ENCODE results near the gene MPV17.
"Not testable (repeated sequence)": the region's sequence is repeated elsewhere in the genome, so short reads cannot be mapped to it uniquely, and the experiment has no call there.

MPV17 gene

DNA sequence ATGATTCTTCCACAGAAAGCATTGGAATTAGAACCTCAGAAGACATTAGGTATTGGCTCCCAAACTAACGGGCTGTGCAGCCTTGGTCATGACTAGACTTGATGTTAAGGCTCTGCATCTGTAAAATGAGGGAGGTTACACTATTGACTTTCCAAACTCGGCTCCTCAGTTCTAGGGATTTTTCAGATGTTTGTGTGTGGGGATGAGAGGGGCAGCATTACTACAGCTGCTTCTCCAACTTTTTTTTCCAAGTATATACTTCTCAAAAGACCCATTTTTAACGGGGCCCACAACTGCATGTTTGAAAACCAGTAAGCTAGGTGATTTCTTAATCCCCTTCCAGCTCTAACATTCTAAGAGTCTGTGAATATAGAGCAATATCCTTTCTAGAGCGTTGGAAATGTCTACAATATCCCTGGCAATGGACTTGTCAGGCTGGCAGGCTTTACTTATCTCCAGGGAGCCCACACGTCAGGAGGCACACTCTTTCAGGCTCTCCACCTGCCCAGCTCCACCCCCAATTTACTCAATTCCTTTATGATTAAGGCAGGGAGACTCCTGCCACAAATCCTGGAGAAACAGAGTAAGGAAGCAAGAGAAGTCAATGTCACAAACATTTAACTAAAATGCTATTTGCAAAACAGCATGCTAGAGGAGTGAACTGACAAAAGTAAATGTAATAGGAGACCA is 844 bp upstream of the MPV17 start:
- DNase-seq = no peak

DNA sequence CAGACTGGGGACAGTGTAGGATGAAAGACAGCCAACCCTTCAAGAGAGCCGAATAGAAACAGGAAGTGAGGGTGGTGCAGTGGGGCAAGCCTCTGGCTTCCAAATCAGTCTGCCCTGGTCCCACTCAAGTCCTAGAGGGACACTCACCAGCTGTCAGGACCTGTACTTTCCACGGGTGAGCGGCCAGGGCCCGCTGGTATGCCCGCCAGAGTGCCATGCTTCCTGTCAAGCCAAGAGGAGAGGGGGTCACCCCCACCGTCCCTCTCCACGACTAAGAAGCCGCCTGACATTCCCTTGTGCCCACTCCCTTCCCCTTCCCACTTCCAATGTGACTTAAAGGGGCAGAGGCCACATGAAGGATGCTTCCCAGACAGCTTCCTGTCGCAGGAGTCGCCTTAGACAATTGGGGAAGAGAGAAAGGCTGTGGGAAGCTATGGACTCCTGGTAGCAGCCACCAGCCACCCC is 564 bp downstream of the MPV17 start:
- DNase-seq = peak in 2 of 56 donors; percentile 40

DNA sequence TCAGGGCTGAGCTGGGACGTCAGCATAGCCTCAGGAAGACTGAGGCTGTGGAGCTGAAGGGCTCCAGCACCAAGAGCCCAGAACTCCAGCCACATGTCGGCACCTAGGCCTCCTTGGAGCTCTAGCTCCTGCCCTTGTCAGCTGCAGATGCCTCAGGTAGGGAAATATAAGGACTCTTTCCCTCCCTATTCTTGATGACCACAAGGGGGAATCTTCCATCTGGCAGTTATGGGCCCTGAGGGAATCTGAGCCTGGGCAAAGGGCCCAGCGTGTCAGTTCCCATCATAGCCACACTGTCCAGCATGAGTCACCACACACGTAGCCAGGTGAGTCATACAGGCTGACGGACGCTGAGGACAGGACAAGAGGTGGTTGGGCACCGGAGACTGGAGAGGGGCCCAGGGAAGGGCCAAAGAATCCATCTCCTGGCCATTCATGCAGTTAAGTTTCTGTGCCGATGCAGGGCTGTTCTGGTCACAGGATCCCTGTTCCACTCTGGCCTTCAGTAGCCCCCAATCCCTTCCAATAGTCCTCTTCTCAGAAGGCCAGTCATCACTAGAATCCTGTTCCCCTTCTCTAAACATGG is 1.8 kb downstream of the MPV17 start:
- DNase-seq = no peak

DNA sequence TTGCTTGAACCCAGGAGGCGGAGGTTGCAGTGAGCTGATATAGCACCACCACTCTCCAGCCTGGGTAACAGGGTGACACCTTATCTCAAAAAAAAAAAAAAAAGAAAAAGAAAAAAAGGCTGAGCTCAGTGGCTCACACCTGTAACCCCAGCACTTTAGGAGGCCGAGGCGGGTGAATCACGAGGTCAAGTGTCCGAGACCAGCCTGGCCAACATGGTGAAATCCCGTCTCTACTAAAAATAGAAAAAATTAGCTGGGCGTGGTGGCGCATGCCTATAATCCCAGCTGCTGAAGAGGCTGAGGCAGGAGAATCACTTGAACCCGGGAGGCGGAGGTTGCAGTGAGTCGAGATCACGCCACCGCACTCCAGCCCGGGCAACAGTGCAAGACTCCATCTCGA is 3.1 kb downstream of the MPV17 start:
- not testable (repeated sequence) for DNase-seq

DNA sequence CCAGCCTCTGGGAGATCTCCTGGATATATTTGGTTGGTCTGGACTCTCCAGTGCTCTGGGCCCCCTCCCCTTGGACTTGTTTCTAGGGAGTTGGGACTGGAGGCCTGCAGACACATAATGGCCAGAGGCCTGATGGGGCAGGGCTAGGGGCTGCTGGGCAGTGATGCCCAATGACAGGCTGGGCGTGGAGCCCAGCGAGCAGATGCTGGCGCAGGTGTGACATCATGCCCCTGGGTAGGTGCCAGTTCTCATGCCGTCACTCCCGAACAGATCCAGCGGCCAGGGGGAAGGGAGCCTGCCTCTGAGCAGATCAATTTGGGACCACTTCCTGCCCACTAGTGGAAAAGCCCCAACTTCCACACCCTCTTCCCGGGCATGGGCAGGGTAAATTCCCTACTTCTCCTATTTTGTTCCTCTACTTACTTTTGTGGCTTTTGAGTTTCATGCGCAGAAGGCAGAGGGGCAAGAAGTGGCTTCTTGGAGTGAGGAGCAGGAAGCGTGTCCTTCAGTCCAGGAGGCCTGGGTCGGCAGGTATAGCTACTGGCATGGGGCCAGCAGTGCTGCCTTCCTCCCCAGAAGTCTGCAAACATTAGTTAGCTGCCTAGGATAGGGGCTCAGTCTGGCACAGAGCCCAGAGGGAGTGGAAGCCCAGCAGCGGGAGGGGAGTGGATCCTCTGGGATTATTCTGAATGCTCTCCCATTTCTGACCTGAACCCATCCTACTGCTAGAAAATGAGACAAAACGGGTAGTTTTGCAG is 6.1 kb downstream of the MPV17 start:
- peak in 41 of 56 donors; percentile 6 to 76 (median 40) for DNase-seq

DNA sequence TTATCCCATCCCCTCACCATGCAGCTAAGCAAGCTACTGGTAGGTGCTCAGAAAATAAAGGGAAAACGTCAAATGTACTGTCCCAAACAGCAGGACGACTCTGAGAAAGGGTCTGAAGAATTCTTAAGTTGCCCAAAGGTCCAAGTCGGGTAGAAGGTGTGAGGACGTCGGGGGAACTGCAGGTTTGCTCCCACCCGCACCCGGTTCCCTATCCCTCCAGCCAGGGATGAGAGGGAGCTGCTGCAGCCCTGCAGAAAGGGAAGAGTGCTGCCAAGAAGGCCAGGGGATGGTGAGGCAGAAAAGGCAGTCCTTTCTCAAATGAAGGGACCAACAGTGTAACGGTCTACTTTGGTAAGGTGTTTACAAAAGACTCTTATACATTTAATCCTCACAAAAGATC is 7.8 kb downstream of the MPV17 start:
- no peak for DNase-seq

DNA sequence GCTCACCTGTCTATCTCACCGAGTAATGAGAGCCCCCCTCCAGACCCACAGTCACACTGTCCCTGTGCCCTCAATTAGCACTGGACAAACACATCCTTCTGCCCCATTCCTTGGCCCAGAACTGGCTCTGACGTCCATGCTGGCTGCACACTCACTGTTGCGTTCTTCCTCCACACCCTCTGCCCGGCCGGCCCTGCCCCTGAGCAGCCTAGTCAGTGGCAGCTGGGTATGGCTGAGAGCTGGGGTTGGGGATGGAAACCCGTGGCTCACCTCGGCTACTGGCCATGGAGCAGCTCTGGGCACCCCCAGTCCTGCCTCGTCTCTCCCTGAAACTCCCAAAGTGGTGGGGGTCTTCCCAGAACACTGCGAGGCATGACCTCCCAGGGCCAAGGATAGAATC is 8.2 kb downstream of the MPV17 start:
- no peak for DNase-seq

DNA sequence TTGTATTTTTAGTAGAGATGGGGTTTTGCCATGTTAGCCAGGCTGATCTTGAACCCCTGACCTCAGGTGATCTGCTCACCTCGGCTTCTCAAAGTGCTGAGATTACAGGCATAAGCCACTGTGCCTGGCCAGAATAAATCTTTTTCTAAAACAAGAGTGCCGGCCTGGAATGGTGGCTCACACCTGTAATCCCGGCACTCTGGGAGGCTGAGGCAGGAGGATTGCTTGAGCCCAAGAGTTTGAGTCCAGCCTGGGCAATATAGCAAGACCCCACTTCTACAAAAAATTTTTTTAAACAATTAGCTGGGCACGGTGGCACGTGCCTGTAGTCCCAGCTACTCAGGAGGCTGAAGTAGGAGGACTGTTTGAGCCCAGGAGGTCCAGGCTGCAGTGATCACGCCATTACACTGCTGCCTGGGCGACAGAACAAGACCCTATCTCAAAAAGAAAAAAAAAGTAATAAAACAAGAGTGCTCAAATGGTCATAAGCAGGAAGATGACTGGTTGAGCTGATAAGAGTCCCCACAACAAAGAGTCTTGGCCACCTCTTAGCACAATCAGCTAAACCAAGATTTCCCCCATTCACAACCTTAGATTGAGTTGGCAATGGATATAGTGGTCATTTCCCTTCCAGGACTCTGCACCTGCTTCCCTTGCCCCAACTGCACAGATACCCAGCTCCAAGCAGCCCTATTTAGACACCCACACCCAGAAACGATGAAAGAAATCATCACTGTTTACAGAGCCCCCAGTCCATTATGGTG is 8.8 kb downstream of the MPV17 start:
- DNase-seq = no peak

DNA sequence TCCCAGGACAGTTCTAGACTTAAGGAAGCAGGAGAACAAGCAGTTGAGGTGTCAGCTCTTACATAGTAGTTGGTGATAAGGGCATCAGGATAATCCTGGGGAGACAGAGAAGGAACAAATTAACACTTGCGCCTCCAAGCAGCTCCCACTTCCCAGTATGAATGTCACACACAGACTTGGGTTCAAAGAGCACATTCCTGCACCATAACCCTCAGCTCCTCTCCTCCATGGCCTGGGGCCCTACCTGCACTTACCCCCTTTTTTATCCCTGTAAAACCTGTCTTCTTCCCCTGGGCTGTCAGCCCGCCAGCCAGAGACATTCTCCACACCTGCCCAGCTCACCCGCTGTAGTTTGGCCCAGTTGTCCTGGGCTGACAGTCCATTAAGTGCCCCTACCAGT is 10.7 kb downstream of the MPV17 start:
- DNase-seq = no peak

DNA sequence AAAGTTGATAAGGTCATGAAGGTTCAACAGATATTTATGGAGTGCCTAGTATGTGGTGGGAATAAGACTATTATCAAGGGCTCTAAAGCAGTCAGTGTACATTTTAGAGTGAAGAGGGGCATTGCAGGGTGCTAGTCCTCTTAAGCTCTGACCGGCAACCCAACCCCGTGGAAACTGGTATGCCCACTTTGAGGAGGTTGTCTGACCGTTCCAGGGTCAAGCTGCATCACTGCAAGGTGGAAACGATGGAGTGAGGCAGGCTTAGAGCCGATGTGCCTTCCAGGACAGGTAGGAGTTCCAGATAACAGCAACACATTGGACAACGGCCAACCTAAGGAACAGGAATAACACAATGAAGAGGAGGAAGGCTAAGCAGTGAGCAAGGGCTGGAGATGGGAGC is 13.2 kb downstream of the MPV17 start:
- no peak for DNase-seq

DNA sequence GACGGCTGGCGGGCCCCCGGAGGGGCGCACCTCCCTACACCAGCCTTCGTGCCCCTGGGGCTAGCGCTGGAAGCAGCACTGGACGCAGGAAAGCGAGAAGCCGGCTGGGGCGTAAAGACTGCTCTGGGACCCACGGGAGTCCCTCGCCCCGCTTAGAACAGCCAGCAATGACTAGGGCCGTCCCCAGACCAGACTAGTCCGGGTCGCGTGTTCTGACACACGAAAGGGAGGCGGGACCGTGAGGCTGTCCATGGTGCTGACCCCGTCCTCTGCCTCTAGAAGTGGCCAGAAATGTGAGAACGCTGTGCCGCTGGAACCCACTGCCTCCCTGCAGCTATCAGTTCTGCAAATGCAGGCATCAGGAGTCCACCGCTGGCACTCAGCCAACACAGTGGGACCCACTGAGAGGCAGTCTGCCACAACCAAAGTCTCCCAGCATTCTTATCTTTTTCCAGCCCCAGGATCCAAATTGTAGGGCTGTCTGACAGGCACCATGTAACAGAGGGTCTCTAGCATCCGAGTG is 14.5 kb downstream of the MPV17 start, which contains the start of gene UCN:
UCN (minus strand) TSS at position 87 of the 523 bp plus-strand sequence. CDS start 550 bp downstream, outside the sequence.
- DNase-seq = peak in 1 of 56 donors; percentile 14

DNA sequence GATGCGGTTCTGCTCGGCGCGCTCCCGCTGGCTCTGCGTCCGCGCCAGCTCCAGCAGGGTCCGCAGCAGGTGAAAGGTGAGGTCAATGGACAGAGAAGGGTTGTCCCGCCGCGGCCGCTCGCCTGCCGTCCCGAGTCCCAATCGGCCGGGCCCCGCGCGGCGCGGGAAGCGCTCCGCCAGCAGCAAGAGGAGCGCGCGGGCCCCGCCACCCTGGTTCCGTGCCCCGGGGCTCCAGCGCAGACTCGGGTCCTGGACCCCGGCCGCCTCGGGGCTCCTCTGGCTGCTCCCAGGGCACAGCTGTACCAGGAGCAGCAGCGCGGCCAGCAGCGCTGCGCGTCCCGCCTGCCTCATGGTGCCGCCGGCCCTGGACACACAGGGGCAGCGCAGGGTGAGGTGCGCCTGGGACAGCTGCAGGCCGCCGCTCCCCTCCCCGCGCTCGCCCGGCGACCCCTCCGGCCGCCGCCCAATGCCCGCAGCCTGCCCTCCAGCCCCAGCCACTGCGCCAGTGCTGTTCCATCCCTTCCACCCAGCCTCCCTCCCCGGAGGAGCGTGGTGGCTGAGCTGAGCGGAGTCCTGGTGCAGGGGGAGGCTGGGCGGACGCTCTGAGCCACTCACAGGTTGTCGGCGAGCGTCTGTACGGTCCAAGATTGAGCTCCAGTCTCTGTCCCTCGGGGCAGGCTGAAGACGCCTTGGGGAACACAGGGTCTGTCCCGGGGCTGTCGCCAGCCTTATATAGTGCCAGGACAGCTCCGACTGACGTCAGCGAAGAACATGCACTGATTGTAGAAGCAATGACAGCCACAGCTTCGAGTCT is 15.1 kb downstream of the MPV17 start:
- no peak for DNase-seq

DNA sequence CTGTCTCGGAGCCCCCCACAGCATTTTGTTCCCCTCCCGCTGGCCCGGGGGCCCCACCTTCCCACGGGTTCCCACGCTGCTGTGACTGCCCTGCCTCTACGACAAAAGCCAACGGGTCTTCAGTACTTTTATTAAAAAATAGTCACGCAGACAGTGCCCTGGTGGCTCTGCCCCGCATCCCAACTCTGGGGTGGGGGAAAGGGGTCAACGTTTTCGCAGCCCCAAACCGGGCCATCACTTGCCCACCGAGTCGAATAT is 15.7 kb downstream of the MPV17 start:
- DNase-seq = no peak

DNA sequence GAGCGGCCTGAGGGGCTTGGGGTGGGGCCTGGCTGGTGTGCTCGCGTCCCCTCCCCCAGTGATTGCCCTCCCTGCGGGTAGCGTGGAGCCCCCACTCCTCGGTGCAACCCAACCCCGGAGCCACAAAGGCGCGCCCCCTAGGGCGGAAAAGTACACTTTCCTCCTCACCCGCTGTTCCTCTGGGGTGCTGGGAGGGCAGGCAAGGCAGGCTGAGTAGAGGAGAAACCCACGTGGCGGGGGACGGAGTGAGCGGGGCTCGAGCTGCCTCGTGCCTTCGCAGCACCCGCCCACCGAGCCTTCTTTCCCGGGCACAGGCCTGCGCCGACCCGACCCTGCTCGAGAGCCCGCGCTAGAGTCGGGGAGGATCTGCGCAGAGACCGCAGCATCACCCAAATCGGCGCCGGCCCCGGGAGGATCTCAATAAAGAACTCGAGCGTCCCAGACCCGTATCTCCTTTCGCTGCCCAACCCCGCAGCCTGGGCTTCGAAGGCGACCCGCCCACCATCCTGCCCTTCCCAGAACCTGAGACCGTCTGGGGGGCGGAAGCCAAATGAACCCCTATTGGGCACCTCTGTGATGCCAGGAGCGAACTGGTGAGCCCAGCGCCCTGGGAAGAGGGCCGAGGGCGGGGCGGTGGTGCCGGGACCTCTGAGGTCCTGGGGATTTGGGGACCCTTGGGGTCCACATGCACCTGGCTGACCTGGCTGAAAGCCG is 16.2 kb downstream of the MPV17 start:
- DNase-seq = no peak

DNA sequence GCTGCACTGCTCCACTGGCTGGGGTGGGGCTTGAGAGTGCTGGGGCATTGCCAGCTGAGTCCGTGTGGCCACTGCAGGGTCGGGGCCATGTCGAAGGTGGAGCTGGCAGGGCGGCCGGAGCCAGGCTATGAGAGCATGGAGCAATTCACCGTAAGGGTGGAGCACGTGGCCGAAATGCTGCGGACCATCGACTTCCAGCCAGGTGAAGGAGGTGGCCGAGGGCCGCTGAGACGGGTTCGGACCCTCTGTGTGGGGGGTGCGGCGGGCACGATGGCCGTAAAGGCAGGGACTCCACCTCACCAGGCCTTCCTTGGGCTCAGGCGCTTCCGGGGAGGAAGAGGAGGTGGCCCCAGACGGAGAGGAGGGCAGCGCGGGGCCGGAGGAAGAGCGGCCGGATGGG is 16.8 kb downstream of the MPV17 start:
- no peak for DNase-seq

DNA sequence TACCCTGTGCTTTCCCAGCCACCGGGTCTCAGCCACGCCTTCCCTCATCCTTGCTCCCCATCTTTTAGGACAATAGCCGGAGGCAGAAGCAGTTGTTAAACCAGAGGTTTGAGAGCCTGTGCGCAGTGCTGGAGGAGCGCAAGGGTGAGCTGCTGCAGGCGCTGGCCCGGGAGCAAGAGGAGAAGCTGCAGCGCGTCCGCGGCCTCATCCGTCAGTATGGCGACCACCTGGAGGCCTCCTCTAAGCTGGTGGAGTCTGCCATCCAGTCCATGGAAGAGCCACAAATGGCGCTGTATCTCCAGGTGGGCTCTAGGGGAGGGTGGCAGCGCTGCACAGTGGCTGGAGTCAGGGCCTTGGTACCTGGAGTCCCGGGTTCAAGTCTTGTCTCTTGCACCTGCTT is 17.4 kb downstream of the MPV17 start:
- DNase-seq = no peak

DNA sequence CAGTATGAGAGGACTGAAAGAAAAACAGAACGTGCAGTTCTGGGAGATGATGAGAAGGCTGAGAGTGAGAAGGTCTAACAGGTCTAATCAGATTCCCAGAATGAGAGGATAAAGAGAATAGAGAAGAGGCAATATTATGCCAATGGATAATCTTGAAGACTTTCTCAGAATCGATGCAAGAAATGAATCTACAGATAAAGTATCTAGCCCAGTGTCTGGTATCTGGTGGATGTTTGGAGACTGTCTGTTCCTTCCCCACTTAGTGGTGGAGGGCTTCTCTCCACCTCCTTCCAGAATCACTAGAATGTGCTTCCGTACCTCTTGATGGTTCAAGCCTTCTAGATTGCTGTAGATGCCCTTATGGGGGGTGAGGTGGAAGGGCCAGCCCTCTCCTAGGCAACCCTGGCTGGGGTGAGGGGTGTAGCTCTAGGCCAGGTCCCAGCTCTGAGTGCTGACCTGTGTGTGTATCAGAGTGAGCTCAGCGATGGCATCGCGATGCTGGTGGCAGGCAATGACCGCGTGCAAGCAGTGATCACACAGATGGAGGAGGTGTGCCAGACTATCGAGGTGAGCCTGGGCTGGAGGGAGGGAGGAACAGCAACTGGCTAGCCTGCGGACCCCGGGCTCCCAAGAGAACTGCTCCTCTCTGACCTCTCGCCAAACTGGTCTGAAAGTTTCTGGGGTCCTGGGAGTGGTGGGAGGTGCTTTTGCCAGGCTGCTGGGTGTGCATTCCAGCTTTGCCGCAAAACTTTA is 18.2 kb downstream of the MPV17 start:
- DNase-seq = no peak

DNA sequence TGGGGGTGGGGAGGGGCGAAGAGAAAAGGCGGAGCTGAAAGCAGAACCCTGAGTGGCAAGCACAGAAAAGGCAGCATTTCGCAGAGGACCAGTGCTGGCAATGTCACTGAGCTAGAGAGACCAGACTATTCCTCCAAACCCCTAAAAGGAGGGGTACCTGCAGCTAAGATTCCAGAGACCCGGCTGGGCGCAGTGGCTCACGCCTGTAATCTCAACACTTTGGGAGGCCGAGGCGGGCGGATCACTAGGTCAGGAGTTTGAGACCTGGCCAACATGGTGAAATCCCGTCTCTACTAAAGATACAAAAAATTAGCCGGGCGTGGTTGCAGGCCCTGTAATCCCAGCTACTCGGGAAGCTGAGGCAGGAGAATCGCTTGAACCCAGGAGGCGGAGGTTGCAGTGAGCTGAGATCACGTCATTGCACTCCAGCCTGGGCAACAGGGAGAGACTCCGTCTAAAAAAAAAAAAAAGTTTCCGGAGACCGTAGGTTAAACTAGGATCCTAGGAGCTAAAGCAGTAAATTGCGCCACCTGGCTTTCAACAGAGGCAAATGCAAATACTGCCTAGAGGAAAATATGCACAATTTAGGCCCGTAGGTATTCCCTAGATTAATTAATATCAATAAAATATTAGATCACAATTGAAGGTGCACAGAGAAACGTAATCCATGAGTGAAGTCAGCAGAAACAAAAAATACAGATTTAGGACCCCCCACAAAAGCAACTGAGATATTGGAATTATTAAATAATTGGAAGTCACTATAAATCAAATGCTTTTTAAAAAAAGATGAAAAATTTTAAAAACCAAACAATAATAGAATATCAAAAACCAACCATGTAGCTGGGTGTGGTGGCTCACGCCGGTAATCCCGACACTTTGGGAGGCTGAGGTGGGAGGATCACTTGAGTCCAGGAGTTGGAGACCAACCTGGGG is 19.5 kb downstream of the MPV17 start:
- DNase-seq = peak in 15 of 56 donors; percentile 2 to 55 (median 18)

All from amygdala (tissue), 56 donors.